OCI-LY3 (cell line): Measurements from ENCODE around the gene SEPTIN2.

Experiments
- EZH2phosphoT487 ChIP-seq: fragments of 200-600 bp; shearing (Covaris generic); IDR thresholded peaks from 2 replicates; pipeline ENCODE4 v1.6.1; 2018; ENCODE audit warnings: antibody characterized with exemption, mixed run types, low read depth
- TF ChIP-seq, protein P1 (sequence below): fragments of 200-600, 300-600 bp; sonication (generic); IDR thresholded peaks from 2 replicates; pipeline ENCODE4 v1.5.1; 2014; ENCODE audit warnings: antibody characterized with exemption, low read length, low read depth

DNA sequence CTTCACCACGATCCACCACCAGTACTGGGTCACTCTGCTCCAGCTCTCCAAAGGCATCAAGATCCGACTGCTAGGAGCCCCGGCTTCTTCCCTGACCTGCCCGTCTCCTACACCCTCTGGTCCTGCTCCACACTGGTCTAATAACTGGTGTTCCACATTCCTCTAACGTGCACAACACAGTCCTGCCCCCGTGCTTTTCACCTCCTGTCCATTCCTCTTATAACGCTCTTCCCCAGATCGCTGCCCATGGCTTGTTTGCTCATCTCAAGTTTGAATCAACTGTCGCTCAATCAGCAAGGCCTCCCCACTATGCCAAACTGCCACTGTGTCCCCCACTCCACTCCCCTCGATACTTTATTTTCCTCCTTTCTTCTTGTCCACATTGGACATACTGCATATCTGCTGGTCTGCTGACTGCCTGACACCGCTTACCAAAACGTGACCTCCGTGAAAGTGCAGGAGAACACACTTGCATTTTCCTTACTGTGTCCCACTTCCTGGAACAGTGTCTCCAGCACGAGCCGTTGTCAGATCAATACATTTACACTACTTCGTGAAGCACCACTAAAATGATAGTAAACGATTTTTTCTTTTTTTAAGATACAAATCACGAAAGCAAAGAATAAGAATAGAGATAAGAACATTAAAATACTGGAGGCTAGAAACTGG is 6.8 kb upstream of the SEPTIN2 start:
- TF ChIP-seq, protein P1, sequence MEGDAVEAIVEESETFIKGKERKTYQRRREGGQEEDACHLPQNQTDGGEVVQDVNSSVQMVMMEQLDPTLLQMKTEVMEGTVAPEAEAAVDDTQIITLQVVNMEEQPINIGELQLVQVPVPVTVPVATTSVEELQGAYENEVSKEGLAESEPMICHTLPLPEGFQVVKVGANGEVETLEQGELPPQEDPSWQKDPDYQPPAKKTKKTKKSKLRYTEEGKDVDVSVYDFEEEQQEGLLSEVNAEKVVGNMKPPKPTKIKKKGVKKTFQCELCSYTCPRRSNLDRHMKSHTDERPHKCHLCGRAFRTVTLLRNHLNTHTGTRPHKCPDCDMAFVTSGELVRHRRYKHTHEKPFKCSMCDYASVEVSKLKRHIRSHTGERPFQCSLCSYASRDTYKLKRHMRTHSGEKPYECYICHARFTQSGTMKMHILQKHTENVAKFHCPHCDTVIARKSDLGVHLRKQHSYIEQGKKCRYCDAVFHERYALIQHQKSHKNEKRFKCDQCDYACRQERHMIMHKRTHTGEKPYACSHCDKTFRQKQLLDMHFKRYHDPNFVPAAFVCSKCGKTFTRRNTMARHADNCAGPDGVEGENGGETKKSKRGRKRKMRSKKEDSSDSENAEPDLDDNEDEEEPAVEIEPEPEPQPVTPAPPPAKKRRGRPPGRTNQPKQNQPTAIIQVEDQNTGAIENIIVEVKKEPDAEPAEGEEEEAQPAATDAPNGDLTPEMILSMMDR, result no peak
- no peak for TF ChIP-seq EZH2phosphoT487
